ENCODE results near the gene SPEN. TPM values are rescaled to one million over a fixed set of nuclear protein-coding genes. Genes with fewer than 3 reads are reported as not detected.
A peak's percentile ranks its signal among the peaks of the same experiment; 100 is the strongest.

SPEN gene
- total RNA-seq, 1 experiment from 2014 or later: 26.8 TPM

DNA sequence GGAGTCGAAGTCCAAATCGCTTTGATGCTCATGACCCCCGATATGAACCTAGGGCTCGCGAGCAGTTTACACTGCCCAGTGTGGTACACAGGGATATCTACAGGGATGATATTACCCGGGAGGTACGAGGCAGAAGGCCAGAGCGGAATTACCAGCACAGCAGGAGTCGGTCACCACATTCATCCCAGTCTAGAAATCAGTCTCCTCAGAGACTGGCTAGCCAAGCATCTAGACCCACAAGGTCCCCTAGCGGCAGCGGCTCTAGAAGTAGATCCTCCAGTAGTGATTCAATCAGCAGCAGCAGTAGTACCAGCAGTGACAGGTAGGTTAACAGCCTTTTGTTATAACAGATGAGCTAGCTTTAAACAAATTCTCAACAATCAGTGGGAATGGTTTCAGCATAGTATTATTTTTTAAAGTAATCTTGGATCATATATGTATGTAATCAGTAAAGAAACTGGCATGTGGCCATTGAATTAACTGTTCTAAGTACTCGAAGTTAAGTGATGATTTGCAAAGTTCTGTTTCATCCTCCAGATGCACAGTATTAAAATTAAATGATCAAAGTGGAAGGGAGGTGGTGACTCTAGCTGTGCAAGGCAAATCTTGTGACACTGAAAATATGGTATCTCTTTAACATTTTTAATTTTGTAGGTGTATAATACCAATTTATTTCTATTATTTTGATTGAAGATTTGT lies 29.0 kb downstream of the SPEN start:
- H3K9ac ChIP-seq (ENCODE audit: low read length): no peak overlapping the region
- no peak for DNase-seq
- no peaks in the 10 kb centered on the region for H3K9me2 ChIP-seq (replicated peaks; ENCODE audit: insufficient read depth, low read length)
- H3K9me3 ChIP-seq (ENCODE audit: low read length): no peaks in the 10 kb centered on the region
- no peak overlapping the region for H2AFZ ChIP-seq (ENCODE audit: low read length)
- H4K20me1 ChIP-seq (ENCODE audit: insufficient read depth, low read depth, low read length): no peaks in the 10 kb centered on the region
- no peak overlapping the region for H3K4me2 ChIP-seq (ENCODE audit: low read depth, low read length, poor library complexity, severe bottlenecking)
- peaks cover 9% of the 10 kb centered on the region; the same call in 1 of the 2 replicates for H3K36me3 ChIP-seq (ENCODE audit: insufficient read depth, low read length)
- H3K27ac ChIP-seq (ENCODE audit: low read length): no peak overlapping the region
- no peak overlapping the region for H3K4me3 ChIP-seq (ENCODE audit: low read length)
- peaks cover 94% of the 10 kb centered on the region for H3K79me2 ChIP-seq (ENCODE audit: low read length)
- H3K27me3 ChIP-seq (ENCODE audit: low read length): no peaks in the 10 kb centered on the region
- H3K4me1 ChIP-seq (ENCODE audit: low read length): peaks cover 63% of the 10 kb centered on the region

DNA sequence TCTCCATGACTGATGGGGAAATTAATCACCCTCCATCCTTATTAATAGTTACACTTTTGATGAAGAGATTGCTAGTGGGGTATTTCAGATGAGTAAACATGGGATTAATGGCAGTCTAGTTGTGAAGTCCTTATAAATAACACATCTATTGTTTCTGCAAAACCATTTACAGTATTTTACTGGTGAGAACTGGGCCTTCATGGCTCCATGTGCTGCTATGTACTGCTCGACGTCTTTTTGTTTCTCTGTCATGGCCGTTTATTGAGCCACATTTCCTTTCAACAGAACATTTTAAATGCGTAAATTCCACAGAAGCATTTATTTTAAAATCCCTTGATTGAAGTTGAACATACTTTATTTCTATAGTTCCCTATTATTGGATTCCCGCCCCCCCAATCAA lies 34.5 kb downstream of the SPEN start:
- peak overlapping the region; percentile 35; the same call in 1 of the 2 replicates for H3K27ac ChIP-seq (ENCODE audit: low read length)
- H3K4me2 ChIP-seq (ENCODE audit: low read depth, low read length, poor library complexity, severe bottlenecking): peak overlapping the region; percentile 38
- no peaks in the 10 kb centered on the region for H4K20me1 ChIP-seq (ENCODE audit: insufficient read depth, low read depth, low read length)
- H3K9ac ChIP-seq (ENCODE audit: low read length): no peak overlapping the region
- H3K36me3 ChIP-seq (ENCODE audit: insufficient read depth, low read length): no peaks in the 10 kb centered on the region; the same call in 1 of the 2 replicates
- no peak overlapping the region for H2AFZ ChIP-seq (ENCODE audit: low read length)
- H3K79me2 ChIP-seq (ENCODE audit: low read length): peaks cover 96% of the 10 kb centered on the region
- DNase-seq: no peak
- no peak overlapping the region for H3K4me3 ChIP-seq (ENCODE audit: low read length)
- no peaks in the 10 kb centered on the region for H3K9me2 ChIP-seq (replicated peaks; ENCODE audit: insufficient read depth, low read length)
- no peaks in the 10 kb centered on the region for H3K9me3 ChIP-seq (ENCODE audit: low read length)
- H3K4me1 ChIP-seq (ENCODE audit: low read length): peaks cover 77% of the 10 kb centered on the region
- no peaks in the 10 kb centered on the region for H3K27me3 ChIP-seq (ENCODE audit: low read length)

DNA sequence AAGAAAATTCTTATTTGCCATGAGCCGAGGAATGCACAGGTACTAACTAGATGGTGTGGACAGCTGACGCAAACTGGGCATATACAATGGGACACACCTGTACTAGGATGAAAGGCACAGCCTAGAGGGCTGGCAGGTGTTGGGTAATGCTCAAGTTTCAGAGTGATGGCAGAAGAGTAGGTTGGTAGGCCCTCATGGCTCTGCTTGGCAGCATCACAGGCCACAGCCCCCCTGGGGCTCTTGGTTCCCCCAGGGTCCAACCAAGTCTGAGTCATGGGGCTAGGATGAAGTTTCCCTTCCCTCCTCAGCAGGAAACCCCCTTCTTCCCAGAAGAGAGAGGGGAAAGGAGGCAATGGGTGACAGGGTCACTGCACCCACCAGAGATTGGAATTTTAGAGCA lies 35.2 kb downstream of the SPEN start:
- peak; percentile 50 for DNase-seq
- Histone ChIP-seq H3K4me2 (ENCODE audit: low read depth, low read length, poor library complexity, severe bottlenecking) (peak overlapping the region; percentile 38), H3K36me3 (ENCODE audit: insufficient read depth, low read length) (no peaks in the 10 kb centered on the region; the same call in 1 of the 2 replicates), H4K20me1 (ENCODE audit: insufficient read depth, low read depth, low read length) (no peaks in the 10 kb centered on the region), H3K4me3 (ENCODE audit: low read length) (no peak overlapping the region), H2AFZ (ENCODE audit: low read length) (no peak overlapping the region), H3K79me2 (ENCODE audit: low read length) (peaks cover 96% of the 10 kb centered on the region), H3K9me2 (replicated peaks; ENCODE audit: insufficient read depth, low read length) (no peaks in the 10 kb centered on the region), H3K9me3 (ENCODE audit: low read length) (no peaks in the 10 kb centered on the region), H3K9ac (ENCODE audit: low read length) (no peak overlapping the region), H3K27ac (ENCODE audit: low read length) (peak overlapping the region; percentile 82), H3K27me3 (ENCODE audit: low read length) (no peaks in the 10 kb centered on the region), H3K4me1 (ENCODE audit: low read length) (peaks cover 73% of the 10 kb centered on the region)

DNA sequence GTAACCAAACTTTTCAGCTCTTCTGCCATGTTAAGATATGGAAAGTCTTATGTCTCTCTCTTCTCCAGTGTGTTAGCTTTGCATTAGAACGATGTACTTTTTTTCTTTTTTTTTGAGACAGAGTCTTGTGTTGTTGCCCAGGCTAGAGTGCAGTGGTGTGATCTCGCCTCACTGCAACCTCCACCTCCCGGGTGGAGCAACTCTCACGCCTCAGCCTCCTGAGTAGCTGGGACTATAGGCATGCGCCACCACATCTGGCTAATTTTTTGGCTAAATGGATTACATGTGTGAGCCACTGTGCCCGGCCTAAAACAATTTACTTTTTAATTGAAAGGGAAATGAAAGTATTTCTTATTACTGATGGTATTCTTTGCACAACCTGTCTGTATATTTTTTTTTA lies 35.8 kb downstream of the SPEN start:
- Histone ChIP-seq H3K4me3 (ENCODE audit: low read length) (no peak overlapping the region), H3K9ac (ENCODE audit: low read length) (no peak overlapping the region), H2AFZ (ENCODE audit: low read length) (no peak overlapping the region), H3K36me3 (ENCODE audit: insufficient read depth, low read length) (no peaks in the 10 kb centered on the region; the same call in 1 of the 2 replicates), H4K20me1 (ENCODE audit: insufficient read depth, low read depth, low read length) (no peaks in the 10 kb centered on the region), H3K9me2 (replicated peaks; ENCODE audit: insufficient read depth, low read length) (no peaks in the 10 kb centered on the region), H3K4me2 (ENCODE audit: low read depth, low read length, poor library complexity, severe bottlenecking) (peak overlapping the region; percentile 38), H3K9me3 (ENCODE audit: low read length) (no peaks in the 10 kb centered on the region), H3K27me3 (ENCODE audit: low read length) (no peaks in the 10 kb centered on the region), H3K4me1 (ENCODE audit: low read length) (peaks cover 66% of the 10 kb centered on the region), H3K79me2 (ENCODE audit: low read length) (peaks cover 92% of the 10 kb centered on the region), H3K27ac (ENCODE audit: low read length) (peak overlapping the region; percentile 82)
- peak; percentile 46 for DNase-seq

DNA sequence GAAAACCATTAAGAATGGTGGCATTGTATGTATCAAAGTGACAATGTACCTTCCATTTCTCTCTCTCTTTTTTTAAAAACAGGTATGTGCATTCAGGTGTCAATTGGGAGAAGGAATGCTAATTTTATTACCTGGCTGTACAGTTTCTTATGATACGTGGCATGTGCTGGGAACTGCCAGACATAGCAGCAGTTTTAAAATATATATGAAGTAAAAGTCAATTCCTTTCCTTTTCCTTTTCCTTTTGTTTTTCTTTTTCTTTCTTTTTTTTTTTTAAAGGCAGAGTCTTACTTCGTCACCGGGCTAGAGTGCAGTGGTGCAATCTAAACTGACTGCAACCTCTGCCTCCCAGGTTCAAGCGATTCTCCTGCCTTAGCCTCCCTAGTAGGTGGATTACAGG lies 37.0 kb downstream of the SPEN start:
- Histone ChIP-seq H3K36me3 (ENCODE audit: insufficient read depth, low read length) (no peaks in the 10 kb centered on the region), H3K4me1 (ENCODE audit: low read length) (peaks cover 62% of the 10 kb centered on the region), H3K4me3 (ENCODE audit: low read length) (no peak overlapping the region), H3K4me2 (ENCODE audit: low read depth, low read length, poor library complexity, severe bottlenecking) (peak overlapping the region; percentile 68), H3K27me3 (ENCODE audit: low read length) (no peaks in the 10 kb centered on the region), H4K20me1 (ENCODE audit: insufficient read depth, low read depth, low read length) (no peaks in the 10 kb centered on the region), H3K27ac (ENCODE audit: low read length) (peak overlapping the region; percentile 56), H2AFZ (ENCODE audit: low read length) (no peak overlapping the region), H3K9ac (ENCODE audit: low read length) (no peak overlapping the region), H3K9me2 (replicated peaks; ENCODE audit: insufficient read depth, low read length) (no peaks in the 10 kb centered on the region), H3K9me3 (ENCODE audit: low read length) (no peaks in the 10 kb centered on the region), H3K79me2 (ENCODE audit: low read length) (peaks cover 93% of the 10 kb centered on the region)
- DNase-seq: no peak

DNA sequence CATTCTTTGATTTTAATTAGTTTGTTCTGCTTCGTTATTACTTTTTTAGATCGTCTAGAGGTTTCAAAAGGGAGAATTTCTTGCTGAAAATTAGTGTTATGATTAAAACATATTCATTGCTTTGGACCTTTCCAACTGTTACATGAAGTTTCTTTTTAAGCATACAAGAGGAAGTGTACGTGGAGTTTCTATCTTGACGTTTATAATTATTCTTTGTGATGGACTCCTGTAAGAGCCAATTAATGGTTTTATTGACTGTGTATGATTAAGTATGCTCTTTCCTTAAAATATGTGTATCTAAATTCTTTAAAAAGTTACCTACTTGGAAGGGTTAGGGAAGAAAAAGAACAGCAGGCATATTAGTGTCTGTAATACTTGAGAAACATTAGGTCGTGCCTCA lies 37.8 kb downstream of the SPEN start:
- H3K4me3 ChIP-seq (ENCODE audit: low read length): peak overlapping the region; percentile 50; the same call in 1 of the 2 replicates
- peak overlapping the region; percentile 68 for H3K4me2 ChIP-seq (ENCODE audit: low read depth, low read length, poor library complexity, severe bottlenecking)
- peaks cover 94% of the 10 kb centered on the region for H3K79me2 ChIP-seq (ENCODE audit: low read length)
- H3K27ac ChIP-seq (ENCODE audit: low read length): peak overlapping the region; percentile 56
- H3K9me3 ChIP-seq (ENCODE audit: low read length): no peaks in the 10 kb centered on the region
- DNase-seq: no peak
- H3K27me3 ChIP-seq (ENCODE audit: low read length): no peaks in the 10 kb centered on the region
- H3K4me1 ChIP-seq (ENCODE audit: low read length): peaks cover 60% of the 10 kb centered on the region
- H3K9me2 ChIP-seq (replicated peaks; ENCODE audit: insufficient read depth, low read length): no peaks in the 10 kb centered on the region
- 0 out of 2 replicates have a peak, but pooled peaks cover 3% of the 10 kb centered on the region for H3K36me3 ChIP-seq (ENCODE audit: insufficient read depth, low read length)
- no peaks in the 10 kb centered on the region for H4K20me1 ChIP-seq (ENCODE audit: insufficient read depth, low read depth, low read length)
- peak overlapping the region; percentile 51 for H3K9ac ChIP-seq (ENCODE audit: low read length)
- H2AFZ ChIP-seq (ENCODE audit: low read length): no peak overlapping the region

DNA sequence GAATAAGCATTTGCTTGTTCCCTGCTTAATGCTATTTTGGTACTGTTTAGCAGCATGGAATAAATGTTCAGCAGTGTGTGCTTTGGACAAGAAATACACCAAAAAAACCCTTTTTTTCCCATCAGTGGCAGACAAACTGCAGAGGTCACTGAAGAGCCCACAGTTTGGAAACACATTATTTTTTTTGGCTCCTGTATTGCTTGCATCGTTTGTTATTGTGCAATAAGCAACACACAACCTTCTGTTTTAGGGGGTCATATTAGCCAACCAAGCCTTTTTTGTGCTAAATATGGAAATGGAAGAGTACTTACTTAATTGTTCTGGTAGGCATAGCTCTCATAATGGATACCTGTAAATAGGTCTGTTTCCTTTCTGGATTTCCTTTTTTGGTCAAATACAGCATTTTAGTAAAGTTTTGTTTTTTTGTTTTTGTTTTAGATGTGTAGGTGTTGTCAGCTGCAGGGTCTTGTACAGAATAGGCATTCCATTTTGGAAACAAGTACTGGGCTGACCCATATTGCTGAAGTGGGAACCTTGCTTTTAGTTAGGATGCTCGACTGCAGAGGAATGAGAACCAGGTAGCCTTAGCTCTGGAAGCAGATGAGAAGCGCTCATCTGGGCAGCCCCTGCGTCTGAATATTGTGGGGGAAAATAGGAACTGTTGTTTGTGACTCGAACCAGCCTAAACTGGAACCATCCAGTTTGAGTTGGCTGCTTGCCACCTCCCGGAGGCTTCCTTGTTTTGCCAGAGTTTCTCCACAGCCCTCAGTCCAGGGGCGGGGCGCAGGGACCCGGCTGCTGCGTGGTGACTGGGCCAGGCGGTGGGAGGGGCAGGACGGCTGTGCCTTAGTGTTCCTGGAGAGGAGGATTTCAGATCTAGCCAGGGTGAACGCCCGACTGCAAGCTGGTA lies 38.4 kb downstream of the SPEN start:
- H3K4me1 ChIP-seq (ENCODE audit: low read length): peaks cover 58% of the 10 kb centered on the region
- H3K36me3 ChIP-seq (ENCODE audit: insufficient read depth, low read length): 0 out of 2 replicates have a peak, but pooled peaks cover 3% of the 10 kb centered on the region
- peak overlapping the region; percentile 51 for H3K9ac ChIP-seq (ENCODE audit: low read length)
- H3K27ac ChIP-seq (ENCODE audit: low read length): peak overlapping the region; percentile 56
- no peaks in the 10 kb centered on the region for H3K9me2 ChIP-seq (replicated peaks; ENCODE audit: insufficient read depth, low read length)
- peak; percentile 59 for DNase-seq
- H3K4me3 ChIP-seq (ENCODE audit: low read length): peak overlapping the region; percentile 50
- peaks cover 94% of the 10 kb centered on the region for H3K79me2 ChIP-seq (ENCODE audit: low read length)
- peak overlapping the region; percentile 68 for H3K4me2 ChIP-seq (ENCODE audit: low read depth, low read length, poor library complexity, severe bottlenecking)
- no peaks in the 10 kb centered on the region for H4K20me1 ChIP-seq (ENCODE audit: insufficient read depth, low read depth, low read length)
- no peaks in the 10 kb centered on the region for H3K27me3 ChIP-seq (ENCODE audit: low read length)
- H3K9me3 ChIP-seq (ENCODE audit: low read length): no peaks in the 10 kb centered on the region
- H2AFZ ChIP-seq (ENCODE audit: low read length): no peak overlapping the region

DNA sequence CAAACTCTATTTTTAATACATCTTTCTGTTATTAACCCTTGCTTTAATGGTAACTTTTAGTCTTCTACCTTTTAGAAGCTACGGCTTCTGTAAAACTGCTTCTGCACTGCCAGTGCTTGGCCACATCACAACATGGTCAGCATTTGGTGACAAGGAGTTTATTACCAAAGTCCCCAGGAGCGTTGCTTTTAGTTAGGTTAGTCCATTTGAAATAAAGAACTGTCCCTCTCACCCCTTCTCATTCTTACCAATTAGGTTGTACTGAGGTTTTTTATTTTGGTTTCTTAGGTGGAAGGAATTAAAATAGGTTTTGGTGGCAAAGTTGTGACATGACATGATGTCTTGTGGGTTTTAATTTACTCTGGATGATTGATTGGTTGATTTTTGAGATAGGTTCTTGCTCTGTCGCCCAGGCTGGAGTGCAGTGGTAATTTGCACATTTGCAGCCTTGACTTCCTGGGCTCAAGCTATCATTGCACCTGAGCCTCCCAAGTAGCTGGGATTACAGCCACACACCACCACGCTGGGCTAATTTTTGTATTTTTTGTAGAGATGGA lies 39.2 kb downstream of the SPEN start:
- Histone ChIP-seq H3K27me3 (ENCODE audit: low read length) (no peaks in the 10 kb centered on the region), H3K9ac (ENCODE audit: low read length) (peak overlapping the region; percentile 51), H3K4me2 (ENCODE audit: low read depth, low read length, poor library complexity, severe bottlenecking) (peak overlapping the region; percentile 68), H3K9me2 (replicated peaks; ENCODE audit: insufficient read depth, low read length) (no peaks in the 10 kb centered on the region), H3K4me1 (ENCODE audit: low read length) (peaks cover 50% of the 10 kb centered on the region), H3K9me3 (ENCODE audit: low read length) (no peaks in the 10 kb centered on the region), H3K36me3 (ENCODE audit: insufficient read depth, low read length) (0 out of 2 replicates have a peak, but pooled peaks cover 3% of the 10 kb centered on the region), H3K4me3 (ENCODE audit: low read length) (peak overlapping the region; percentile 50), H4K20me1 (ENCODE audit: insufficient read depth, low read depth, low read length) (no peaks in the 10 kb centered on the region), H3K79me2 (ENCODE audit: low read length) (peaks cover 94% of the 10 kb centered on the region), H2AFZ (ENCODE audit: low read length) (no peak overlapping the region), H3K27ac (ENCODE audit: low read length) (peak overlapping the region; percentile 56)
- DNase-seq: peak; percentile 48

All from Karpas-422 (cell line).